GM12873 (cell line): ENCODE data around the gene GOLGA8T.
"Not testable (repeated sequence)": the region's sequence is repeated elsewhere in the genome, so short reads cannot be mapped to it uniquely, and the experiment has no call there.

ENCODE experiments used
- TF ChIP-seq, protein P1 (sequence below): IDR thresholded peaks from 2 replicates; pipeline ENCODE4 v1.5.1; 2012; ENCODE audit warnings: low read depth, mild to moderate bottlenecking, moderate library complexity, low read length, control low read depth; ENCODE audit not compliant: insufficient read depth; ENCODE audit errors: missing control alignments

The GOLGA8T gene, protein sequence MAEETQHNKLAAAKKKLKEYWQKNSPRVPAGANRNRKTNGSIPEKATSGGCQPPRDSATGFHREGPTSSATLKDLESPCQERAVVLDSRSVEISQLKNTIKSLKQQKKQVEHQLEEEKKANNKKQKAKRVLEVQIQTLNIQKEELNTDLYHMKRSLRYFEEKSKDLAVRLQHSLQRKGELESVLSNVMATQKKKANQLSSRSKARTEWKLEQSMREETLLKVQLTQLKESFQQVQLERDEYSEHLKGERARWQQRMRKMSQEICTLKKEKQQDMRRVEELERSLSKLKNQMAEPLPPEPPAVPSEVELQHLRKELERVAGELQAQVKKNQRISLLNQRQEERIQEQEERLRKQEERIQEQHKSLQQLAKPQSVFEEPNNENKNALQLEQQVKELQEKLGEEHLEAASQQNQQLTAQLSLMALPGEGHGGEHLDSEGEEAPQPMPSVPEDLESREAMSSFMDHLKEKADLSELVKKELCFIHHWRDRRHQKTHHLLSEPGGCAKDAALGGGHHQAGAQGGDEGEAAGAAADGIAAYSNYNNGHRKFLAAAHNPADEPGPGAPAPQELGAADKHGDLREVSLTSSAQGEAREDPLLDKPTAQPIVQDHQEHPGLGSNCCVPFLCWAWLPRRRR

DNA sequence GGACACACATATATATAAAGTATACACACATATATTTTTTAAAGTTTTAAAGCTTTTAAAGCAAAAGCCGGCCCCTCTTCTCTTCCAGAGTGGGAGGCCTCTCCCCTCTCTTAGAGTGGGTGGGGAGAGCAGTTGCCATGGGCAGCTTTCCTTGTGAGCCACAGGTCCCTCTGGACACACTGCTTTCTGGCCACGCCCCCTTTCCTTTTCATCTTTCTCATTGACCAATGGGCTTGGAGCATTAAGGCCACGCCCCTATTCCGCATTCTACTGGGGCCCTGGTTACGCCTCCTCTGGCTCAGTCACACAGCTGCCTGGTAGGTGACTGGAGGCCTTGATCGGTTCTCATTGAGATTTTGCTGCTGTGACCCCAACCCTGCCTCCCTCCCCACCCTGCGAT is at the start of gene GOLGA8T:
Gene GOLGA8T, plus strand, starts transcription at position 301 of the 400 bp plus-strand sequence. Its CDS starts 98 bp downstream, at position 399.
- TF ChIP-seq, protein P1, sequence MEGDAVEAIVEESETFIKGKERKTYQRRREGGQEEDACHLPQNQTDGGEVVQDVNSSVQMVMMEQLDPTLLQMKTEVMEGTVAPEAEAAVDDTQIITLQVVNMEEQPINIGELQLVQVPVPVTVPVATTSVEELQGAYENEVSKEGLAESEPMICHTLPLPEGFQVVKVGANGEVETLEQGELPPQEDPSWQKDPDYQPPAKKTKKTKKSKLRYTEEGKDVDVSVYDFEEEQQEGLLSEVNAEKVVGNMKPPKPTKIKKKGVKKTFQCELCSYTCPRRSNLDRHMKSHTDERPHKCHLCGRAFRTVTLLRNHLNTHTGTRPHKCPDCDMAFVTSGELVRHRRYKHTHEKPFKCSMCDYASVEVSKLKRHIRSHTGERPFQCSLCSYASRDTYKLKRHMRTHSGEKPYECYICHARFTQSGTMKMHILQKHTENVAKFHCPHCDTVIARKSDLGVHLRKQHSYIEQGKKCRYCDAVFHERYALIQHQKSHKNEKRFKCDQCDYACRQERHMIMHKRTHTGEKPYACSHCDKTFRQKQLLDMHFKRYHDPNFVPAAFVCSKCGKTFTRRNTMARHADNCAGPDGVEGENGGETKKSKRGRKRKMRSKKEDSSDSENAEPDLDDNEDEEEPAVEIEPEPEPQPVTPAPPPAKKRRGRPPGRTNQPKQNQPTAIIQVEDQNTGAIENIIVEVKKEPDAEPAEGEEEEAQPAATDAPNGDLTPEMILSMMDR, result not testable (repeated sequence)
